Breast epithelium (tissue), 4 donors: Measurements from ENCODE around the gene SPOCK3. TPM values are rescaled to one million over a fixed set of nuclear protein-coding genes. Genes with fewer than 3 reads are reported as not detected.

Experiments used
- DNase-seq, 2 donors: peaks; one replicate each; pipeline ENCODE4 v3.0.0-alpha.2; 2019; ENCODE audit warnings: low spot score in 2 of 2
- H3K27ac ChIP-seq, 2 donors: fragments of 200-600 bp; sonication (generic) in 1 of 2; one replicate each; pipeline ENCODE4 v1.5.1; 2016 to 2019; ENCODE audit warnings: mild to moderate bottlenecking in 1 of 2
- H3K27me3 ChIP-seq, 2 donors: fragments of 200-600 bp; sonication (generic) in 1 of 2; one replicate each; pipeline versions ENCODE4 v1.5.1 to v1.6.0; 2017 to 2019; ENCODE audit warnings: control low read depth in 1 of 2, mild to moderate bottlenecking in 1 of 2
- H3K36me3 ChIP-seq: fragments of 200-600 bp; one replicate; pipeline ENCODE4 v1.5.1; 2019
- H3K4me1 ChIP-seq, 2 donors: fragments of 200-600 bp; sonication (generic); one replicate each; pipeline ENCODE4 v1.5.1; 2016 to 2019; ENCODE audit warnings: control low read depth in 1 of 2
- H3K4me3 ChIP-seq, 3 donors: fragments of 200-600 bp; sonication (generic); 1 replicate in 2 of 3; 2 replicates in 1 of 3; pipeline ENCODE4 v1.5.1; 2016 to 2019; ENCODE audit warnings: mild to moderate bottlenecking in 3 of 3, moderate library complexity in 2 of 3
- H3K9me3 ChIP-seq, 2 donors: fragments of 200-600 bp; sonication (generic) in 1 of 2; one replicate each; pipeline ENCODE4 v1.5.1; 2016 to 2019; ENCODE audit warnings: control low read depth in 1 of 2
- POLR2A ChIP-seq: fragments of 450-650 bp; IDR thresholded peaks from one replicate; pipeline ENCODE4 v1.6.1; 2016; ENCODE audit warnings: antibody characterized with exemption, mild to moderate bottlenecking, moderate library complexity
- POLR2AphosphoS5 ChIP-seq, 3 donors: sonication (generic); formaldehyde crosslinking; IDR thresholded peaks; one replicate each; pipeline ENCODE4 v1.6.1; 2017; ENCODE audit warnings: antibody characterized with exemption in 3 of 3
- intact Hi-C: fragments of 100-400 bp; cut with DNase I; formaldehyde crosslinking; loops from one replicate; pipeline ENCODE4 v1.15.1; 2023; ENCODE audit warnings: low total_unique reads
- total RNA-seq, 3 donors: library from RNA; depleted of rRNA; stranded (reverse); fragments of >200 nt; gene quantifications; one replicate each; pipeline ENCODE4 v1.1.0, GENCODE V29; 2016
- TF ChIP-seq, protein P1 (sequence below), 3 donors: fragments of 450-650 bp; IDR thresholded peaks; one replicate each; pipeline ENCODE4 v1.5.1; 2016 to 2017; ENCODE audit warnings: antibody characterized with exemption in 3 of 3, mild to moderate bottlenecking in 3 of 3, moderate library complexity in 3 of 3

Gene SPOCK3
- total RNA-seq, 3 donors from 2014 or later = 2.8 TPM; not detected in 2

DNA sequence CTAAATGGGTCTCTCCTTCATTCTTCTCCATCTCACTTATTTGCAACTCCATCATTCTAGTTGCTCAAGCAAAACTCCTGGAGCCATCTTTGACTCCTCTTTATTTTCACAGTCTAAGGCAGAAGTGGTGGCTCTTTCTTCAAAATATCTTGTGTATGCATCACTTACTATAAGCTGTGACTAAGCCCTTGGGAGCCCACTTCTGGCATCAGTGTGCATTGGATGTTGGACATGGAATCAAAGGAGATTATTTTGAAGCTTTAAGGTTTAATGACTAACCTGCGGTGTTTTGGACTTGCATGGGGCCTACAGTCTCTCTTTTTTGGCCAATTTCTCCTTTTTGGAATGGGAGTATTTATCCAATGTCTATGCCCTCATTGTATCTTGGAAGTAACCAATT is 276.8 kb downstream of the SPOCK3 start:
- Histone ChIP-seq H3K9me3 (no peaks in the 10 kb centered on the region), H3K27ac (no peak overlapping the region), H3K4me3 (no peak overlapping the region), H3K36me3 (no peaks in the 10 kb centered on the region), H3K4me1 (no peaks in the 10 kb centered on the region), H3K27me3 (no peaks in the 10 kb centered on the region)
- TF ChIP-seq POLR2A (no peak), POLR2AphosphoS5 (IDR thresholded peaks at IDR 0.05) (no peak)
- TF ChIP-seq, protein P1, sequence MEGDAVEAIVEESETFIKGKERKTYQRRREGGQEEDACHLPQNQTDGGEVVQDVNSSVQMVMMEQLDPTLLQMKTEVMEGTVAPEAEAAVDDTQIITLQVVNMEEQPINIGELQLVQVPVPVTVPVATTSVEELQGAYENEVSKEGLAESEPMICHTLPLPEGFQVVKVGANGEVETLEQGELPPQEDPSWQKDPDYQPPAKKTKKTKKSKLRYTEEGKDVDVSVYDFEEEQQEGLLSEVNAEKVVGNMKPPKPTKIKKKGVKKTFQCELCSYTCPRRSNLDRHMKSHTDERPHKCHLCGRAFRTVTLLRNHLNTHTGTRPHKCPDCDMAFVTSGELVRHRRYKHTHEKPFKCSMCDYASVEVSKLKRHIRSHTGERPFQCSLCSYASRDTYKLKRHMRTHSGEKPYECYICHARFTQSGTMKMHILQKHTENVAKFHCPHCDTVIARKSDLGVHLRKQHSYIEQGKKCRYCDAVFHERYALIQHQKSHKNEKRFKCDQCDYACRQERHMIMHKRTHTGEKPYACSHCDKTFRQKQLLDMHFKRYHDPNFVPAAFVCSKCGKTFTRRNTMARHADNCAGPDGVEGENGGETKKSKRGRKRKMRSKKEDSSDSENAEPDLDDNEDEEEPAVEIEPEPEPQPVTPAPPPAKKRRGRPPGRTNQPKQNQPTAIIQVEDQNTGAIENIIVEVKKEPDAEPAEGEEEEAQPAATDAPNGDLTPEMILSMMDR (IDR thresholded peaks at IDR 0.05) = no peak
- no peak for DNase-seq
- intact Hi-C loops = no loop called here

DNA sequence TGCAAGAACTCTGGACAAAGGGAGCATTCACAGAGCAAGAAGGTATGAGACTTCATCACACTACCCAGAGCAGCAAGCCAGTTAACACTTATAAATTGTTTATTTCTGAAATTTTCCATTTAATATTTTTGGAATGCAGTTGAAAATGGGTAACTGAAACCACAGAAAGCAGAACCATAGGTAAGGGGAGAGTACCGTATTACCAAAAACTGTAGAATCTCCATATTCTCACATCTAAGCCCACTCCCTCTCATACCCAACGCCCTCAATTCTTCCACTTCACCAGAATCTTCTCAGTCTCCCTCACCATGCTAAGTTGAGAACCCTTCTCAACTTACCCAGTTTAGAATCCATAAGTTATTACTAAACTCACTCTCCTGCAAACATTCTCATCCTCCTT is 277.8 kb downstream of the SPOCK3 start:
- Histone ChIP-seq H3K36me3 (no peaks in the 10 kb centered on the region), H3K4me3 (no peak overlapping the region), H3K27me3 (no peaks in the 10 kb centered on the region), H3K27ac (no peak overlapping the region), H3K9me3 (no peaks in the 10 kb centered on the region), H3K4me1 (no peaks in the 10 kb centered on the region)
- TF ChIP-seq POLR2A (no peak), POLR2AphosphoS5 (IDR thresholded peaks at IDR 0.05) (no peak)
- TF ChIP-seq, protein P1 (IDR thresholded peaks at IDR 0.05) = no peak
- DNase-seq = no peak
- intact Hi-C loops = no loop called here

DNA sequence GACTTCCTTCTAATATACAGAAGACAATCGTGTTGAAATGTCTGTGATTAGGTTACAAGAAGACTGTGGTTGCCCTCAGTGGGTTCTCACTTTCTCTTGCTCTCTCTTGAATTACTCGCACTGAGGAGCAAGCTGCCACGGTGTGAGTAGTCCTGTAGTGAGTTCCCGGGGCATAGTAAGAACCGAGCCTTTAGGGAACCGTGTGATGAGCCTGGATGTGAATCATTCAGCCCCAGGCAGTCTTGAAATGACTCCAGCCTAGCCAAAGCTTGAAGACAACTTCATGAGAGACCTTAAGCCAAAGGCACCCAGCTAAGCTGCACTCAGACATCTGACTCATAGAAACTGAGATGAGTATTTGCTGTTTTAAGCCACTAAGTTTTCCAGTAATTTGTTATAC is 292.7 kb downstream of the SPOCK3 start:
- no peaks in the 10 kb centered on the region for H3K4me1 ChIP-seq
- no peaks in the 10 kb centered on the region for H3K36me3 ChIP-seq
- no peak for TF ChIP-seq POLR2A
- TF ChIP-seq POLR2AphosphoS5 (IDR thresholded peaks at IDR 0.05) = no peak
- TF ChIP-seq, protein P1 (IDR thresholded peaks at IDR 0.05) = no peak
- intact Hi-C loops = no loop called here
- H3K9me3 ChIP-seq = no peaks in the 10 kb centered on the region
- H3K27ac ChIP-seq = no peak overlapping the region
- H3K4me3 ChIP-seq = no peak overlapping the region
- H3K27me3 ChIP-seq = no peaks in the 10 kb centered on the region
- DNase-seq = no peak

DNA sequence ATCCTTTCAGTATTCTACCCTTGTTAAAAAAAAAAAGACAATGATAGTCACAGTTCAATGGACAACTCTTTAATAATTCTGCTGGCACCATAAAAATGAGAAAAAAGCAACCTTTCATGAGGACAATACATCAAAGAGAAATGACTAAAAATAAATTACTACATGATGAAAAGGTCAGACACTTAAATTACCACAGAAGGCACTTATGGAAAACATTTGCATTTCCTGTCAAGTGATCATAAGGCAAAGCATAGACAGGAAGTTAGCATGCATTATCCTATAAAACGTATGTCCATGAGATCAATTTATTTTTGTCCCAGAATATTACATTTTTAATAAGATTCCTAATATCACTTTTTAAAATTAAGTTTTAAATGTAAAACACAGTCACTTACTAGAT is 303.8 kb downstream of the SPOCK3 start:
- intact Hi-C loops = no loop called here
- no peak for DNase-seq
- no peaks in the 10 kb centered on the region for H3K27me3 ChIP-seq
- no peaks in the 10 kb centered on the region for H3K36me3 ChIP-seq
- H3K27ac ChIP-seq = no peak overlapping the region
- H3K4me1 ChIP-seq = no peaks in the 10 kb centered on the region
- H3K9me3 ChIP-seq = no peaks in the 10 kb centered on the region
- TF ChIP-seq POLR2AphosphoS5 (IDR thresholded peaks at IDR 0.05) (no peak), POLR2A (no peak)
- TF ChIP-seq, protein P1 (IDR thresholded peaks at IDR 0.05) = no peak
- H3K4me3 ChIP-seq = no peak overlapping the region

DNA sequence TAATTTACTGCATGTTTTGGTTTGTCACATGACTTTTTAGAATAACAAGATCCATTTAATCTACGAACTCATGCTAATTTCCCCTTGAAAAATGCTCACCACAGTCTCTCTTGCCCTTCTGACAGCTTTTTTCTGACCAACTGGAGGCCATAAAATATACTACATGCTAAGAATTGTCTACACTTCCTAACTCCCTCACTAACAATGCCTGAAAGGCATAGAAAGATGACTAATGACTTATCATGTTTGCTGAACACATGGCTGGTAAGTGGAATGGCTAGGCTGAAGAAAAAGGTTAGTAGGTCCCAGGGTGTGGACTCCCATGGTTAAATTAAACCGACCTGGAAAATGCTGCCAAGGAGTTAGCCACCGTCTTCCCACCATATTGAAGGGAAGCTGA is 309.9 kb downstream of the SPOCK3 start:
- no peaks in the 10 kb centered on the region for H3K9me3 ChIP-seq
- no peak for DNase-seq

More for the DNA sequence above, 309.9 kb downstream of the SPOCK3 start:
- TF ChIP-seq, protein P1 (IDR thresholded peaks at IDR 0.05) = no peak
- TF ChIP-seq POLR2AphosphoS5 (IDR thresholded peaks at IDR 0.05) = no peak
- TF ChIP-seq POLR2A = no peak
- intact Hi-C loops = no loop called here
- Histone ChIP-seq H3K27ac (no peak overlapping the region), H3K36me3 (no peaks in the 10 kb centered on the region), H3K4me1 (no peaks in the 10 kb centered on the region), H3K27me3 (no peaks in the 10 kb centered on the region), H3K4me3 (no peak overlapping the region)
